KMS-11 (cell line): ENCODE data around the gene NEURL2.

ENCODE experiments used
- H2AFZ ChIP-seq: fragments of 200-600 bp; sonication (generic); 2 replicates; pipeline ENCODE4 v1.6.1; 2016; ENCODE audit warnings: antibody characterized with exemption, mixed run types, low read depth
- H3K27ac ChIP-seq: fragments of 200-600 bp; sonication (generic); 2 replicates; pipeline ENCODE4 v1.6.1; 2016; ENCODE audit warnings: mild to moderate bottlenecking, mixed run types
- H3K27me3 ChIP-seq: fragments of 200-600 bp; sonication (generic); 2 replicates; pipeline ENCODE4 v1.6.1; 2017; ENCODE audit warnings: mild to moderate bottlenecking, low read depth, mixed run types, moderate library complexity; ENCODE audit not compliant: insufficient read depth
- H3K36me3 ChIP-seq: fragments of 200-600 bp; sonication (generic); 2 replicates; pipeline ENCODE4 v1.6.1; 2017; ENCODE audit warnings: mild to moderate bottlenecking, mixed run types; ENCODE audit not compliant: insufficient read depth
- H3K4me1 ChIP-seq: fragments of 200-600 bp; sonication (generic); 2 replicates; pipeline ENCODE4 v1.6.1; 2016; ENCODE audit warnings: mild to moderate bottlenecking, low read depth, mixed run types; ENCODE audit not compliant: poor library complexity, severe bottlenecking
- H3K4me2 ChIP-seq: fragments of 200-600 bp; sonication (generic); 2 replicates; pipeline ENCODE4 v1.7.0; 2016; ENCODE audit warnings: mild to moderate bottlenecking, mixed run types
- H3K4me3 ChIP-seq: fragments of 200-600 bp; sonication (generic); IDR thresholded peaks from 2 replicates; pipeline ENCODE4 v1.6.1; 2017; ENCODE audit warnings: low read depth, low read length, mixed read lengths; ENCODE audit not compliant: insufficient read depth
- H3K79me2 ChIP-seq: fragments of 200-600 bp; sonication (generic); 2 replicates; pipeline ENCODE4 v1.6.1; 2016; ENCODE audit warnings: low read depth, mixed run types; ENCODE audit not compliant: insufficient read depth
- H3K9ac ChIP-seq: fragments of 200-600 bp; sonication (generic); 2 replicates; pipeline ENCODE4 v1.6.1; 2016; ENCODE audit warnings: mild to moderate bottlenecking, mixed run types
- H4K20me1 ChIP-seq: fragments of 200-600 bp; sonication (generic); 2 replicates; pipeline ENCODE4 v1.6.1; 2016; ENCODE audit warnings: mild to moderate bottlenecking, mixed run types; ENCODE audit not compliant: insufficient read depth
- TF ChIP-seq, protein P1 (sequence below): fragments of 200-600 bp; sonication (generic); conservative IDR thresholded peaks from 2 replicates; pipeline ENCODE4 v1.6.1; 2017; ENCODE audit warnings: low read depth, mild to moderate bottlenecking, antibody characterized with exemption, low read length, moderate library complexity, mixed read lengths

The NEURL2 gene

GRCh38 chr20:45896641-45897161 lies 5.7 kb upstream of the NEURL2 start:
- no peak overlapping the region for H3K4me2 ChIP-seq
- no peak overlapping the region for H2AFZ ChIP-seq
- no peaks in the 10 kb centered on the region for H4K20me1 ChIP-seq
- no peak overlapping the region for H3K4me3 ChIP-seq
- no peaks in the 10 kb centered on the region for H3K36me3 ChIP-seq
- TF ChIP-seq, protein P1, sequence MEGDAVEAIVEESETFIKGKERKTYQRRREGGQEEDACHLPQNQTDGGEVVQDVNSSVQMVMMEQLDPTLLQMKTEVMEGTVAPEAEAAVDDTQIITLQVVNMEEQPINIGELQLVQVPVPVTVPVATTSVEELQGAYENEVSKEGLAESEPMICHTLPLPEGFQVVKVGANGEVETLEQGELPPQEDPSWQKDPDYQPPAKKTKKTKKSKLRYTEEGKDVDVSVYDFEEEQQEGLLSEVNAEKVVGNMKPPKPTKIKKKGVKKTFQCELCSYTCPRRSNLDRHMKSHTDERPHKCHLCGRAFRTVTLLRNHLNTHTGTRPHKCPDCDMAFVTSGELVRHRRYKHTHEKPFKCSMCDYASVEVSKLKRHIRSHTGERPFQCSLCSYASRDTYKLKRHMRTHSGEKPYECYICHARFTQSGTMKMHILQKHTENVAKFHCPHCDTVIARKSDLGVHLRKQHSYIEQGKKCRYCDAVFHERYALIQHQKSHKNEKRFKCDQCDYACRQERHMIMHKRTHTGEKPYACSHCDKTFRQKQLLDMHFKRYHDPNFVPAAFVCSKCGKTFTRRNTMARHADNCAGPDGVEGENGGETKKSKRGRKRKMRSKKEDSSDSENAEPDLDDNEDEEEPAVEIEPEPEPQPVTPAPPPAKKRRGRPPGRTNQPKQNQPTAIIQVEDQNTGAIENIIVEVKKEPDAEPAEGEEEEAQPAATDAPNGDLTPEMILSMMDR: no peak
- no peaks in the 10 kb centered on the region for H3K79me2 ChIP-seq
- H3K27ac ChIP-seq: no peak overlapping the region
- no peaks in the 10 kb centered on the region for H3K27me3 ChIP-seq
- peaks cover 10% of the 10 kb centered on the region for H3K4me1 ChIP-seq
- no peak overlapping the region for H3K9ac ChIP-seq

- H3K9ac ChIP-seq: no peak overlapping the region
- no peaks in the 10 kb centered on the region for H4K20me1 ChIP-seq
- no peak overlapping the region for H3K4me3 ChIP-seq
- H3K27ac ChIP-seq: no peak overlapping the region
- no peaks in the 10 kb centered on the region for H3K36me3 ChIP-seq
- H3K4me1 ChIP-seq: peaks cover 10% of the 10 kb centered on the region
- H2AFZ ChIP-seq: no peak overlapping the region
- H3K79me2 ChIP-seq: no peaks in the 10 kb centered on the region
- H3K27me3 ChIP-seq: no peaks in the 10 kb centered on the region
- TF ChIP-seq, protein P1: no peak
- no peak overlapping the region for H3K4me2 ChIP-seq
Observed at GRCh38 chr20:45894797-45895196, 3.8 kb upstream of the NEURL2 start.

GRCh38 chr20:45893831-45894230 lies 2.8 kb upstream of the NEURL2 start:
- Histone ChIP-seq H3K27me3 (no peaks in the 10 kb centered on the region), H3K36me3 (no peaks in the 10 kb centered on the region), H4K20me1 (no peaks in the 10 kb centered on the region), H3K27ac (no peak overlapping the region), H3K4me1 (peaks cover 10% of the 10 kb centered on the region), H3K4me3 (no peak overlapping the region), H3K79me2 (no peaks in the 10 kb centered on the region), H2AFZ (no peak overlapping the region), H3K4me2 (no peak overlapping the region), H3K9ac (no peak overlapping the region)
- TF ChIP-seq, protein P1: no peak

DNA sequence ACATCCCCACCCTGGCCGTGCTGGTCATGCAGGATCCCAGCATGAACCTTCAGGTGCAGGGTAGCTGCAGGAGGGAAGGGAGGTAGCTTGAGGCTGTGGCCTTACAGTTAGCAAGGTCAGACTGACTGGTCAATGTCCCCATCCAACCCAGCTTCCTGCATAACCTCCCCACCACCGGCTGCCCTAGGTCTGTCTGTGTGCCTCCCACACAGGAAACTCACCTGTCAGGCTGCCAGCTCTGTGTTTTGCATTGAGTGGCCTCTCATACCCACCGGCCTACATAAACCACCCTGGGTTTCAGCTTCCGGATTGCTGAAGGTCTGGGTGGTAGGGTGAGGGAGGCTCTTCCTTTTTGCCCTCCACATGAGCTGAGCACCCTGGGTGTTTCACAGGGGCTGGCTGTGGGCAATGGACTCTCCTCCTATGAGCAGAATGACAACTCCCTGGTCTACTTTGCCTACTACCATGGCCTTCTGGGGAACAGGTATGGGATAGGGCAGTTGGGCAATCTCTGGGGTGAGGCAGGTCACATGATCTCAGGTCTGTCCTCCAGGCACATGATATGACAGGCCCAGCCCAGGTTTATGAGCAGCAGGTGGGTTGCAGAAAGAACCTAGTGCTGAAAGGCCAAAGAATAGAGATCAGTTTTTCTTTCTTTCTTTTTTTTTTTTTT lies 2.0 kb upstream of the NEURL2 start:
- Histone ChIP-seq H3K27me3 (no peaks in the 10 kb centered on the region), H3K27ac (no peak overlapping the region), H3K4me1 (peaks cover 10% of the 10 kb centered on the region), H2AFZ (no peak overlapping the region), H3K79me2 (no peaks in the 10 kb centered on the region), H3K4me2 (no peak overlapping the region), H4K20me1 (no peaks in the 10 kb centered on the region), H3K36me3 (no peaks in the 10 kb centered on the region), H3K4me3 (no peak overlapping the region), H3K9ac (no peak overlapping the region)
- TF ChIP-seq, protein P1: no peak
